Activated CD8-positive, alpha-beta memory T cell treated with anti-CD3 and anti-CD28 coated beads, Interleukin-2, amount 50 U/mL, for 24 hours (primary cell): ENCODE measurements around the gene NFAT5.

ENCODE experiments used
- DNase-seq: peaks from one replicate; pipeline ENCODE4 v3.0.0-alpha.2; 2020; ENCODE audit errors: extremely low read depth

NFAT5 gene

GRCh38 chr16:69741951-69742904, 176.5 kb downstream of the NFAT5 start:
- no peak for DNase-seq

GRCh38 chr16:69744363-69745231, 178.8 kb downstream of the NFAT5 start:
- DNase-seq = no peak

- DNase-seq = no peak
Observed at GRCh38 chr16:69745232-69745612, 179.5 kb downstream of the NFAT5 start.

GRCh38 chr16:69745959-69746358, 180.2 kb downstream of the NFAT5 start:
- no peak for DNase-seq

GRCh38 chr16:69747115-69747514, 181.3 kb downstream of the NFAT5 start:
- DNase-seq = no peak

- no peak for DNase-seq
Observed at GRCh38 chr16:69748694-69749345, 183.1 kb downstream of the NFAT5 start.

- no peak for DNase-seq
Observed at GRCh38 chr16:69754143-69754468, 188.3 kb downstream of the NFAT5 start.
